ENCODE measurements around the gene GNAQ.
A peak's percentile ranks its signal among the peaks of the same experiment; 100 is the strongest.

GNAQ gene

DNA sequence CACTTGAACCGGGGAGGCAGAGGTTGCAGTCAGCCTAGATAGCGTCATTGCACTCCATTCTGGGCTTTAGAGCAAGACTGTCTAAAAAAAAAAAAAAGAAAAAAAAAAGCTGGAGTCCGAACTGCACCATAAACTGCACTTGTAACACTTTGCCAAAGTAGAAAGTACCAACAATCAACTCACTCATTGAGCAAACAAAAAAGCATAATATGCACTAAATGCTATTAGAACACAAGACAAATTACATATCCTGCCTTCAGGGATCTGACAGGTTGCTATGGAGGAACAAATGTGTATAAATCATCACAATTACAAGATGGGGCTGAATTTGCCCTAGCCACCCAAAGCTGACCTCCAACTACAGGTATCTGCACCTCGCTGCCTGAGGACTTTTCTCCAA lies 27.9 kb downstream of the GNAQ start:
- DNase-seq (ENCODE audit: low read depth), result no peak

DNA sequence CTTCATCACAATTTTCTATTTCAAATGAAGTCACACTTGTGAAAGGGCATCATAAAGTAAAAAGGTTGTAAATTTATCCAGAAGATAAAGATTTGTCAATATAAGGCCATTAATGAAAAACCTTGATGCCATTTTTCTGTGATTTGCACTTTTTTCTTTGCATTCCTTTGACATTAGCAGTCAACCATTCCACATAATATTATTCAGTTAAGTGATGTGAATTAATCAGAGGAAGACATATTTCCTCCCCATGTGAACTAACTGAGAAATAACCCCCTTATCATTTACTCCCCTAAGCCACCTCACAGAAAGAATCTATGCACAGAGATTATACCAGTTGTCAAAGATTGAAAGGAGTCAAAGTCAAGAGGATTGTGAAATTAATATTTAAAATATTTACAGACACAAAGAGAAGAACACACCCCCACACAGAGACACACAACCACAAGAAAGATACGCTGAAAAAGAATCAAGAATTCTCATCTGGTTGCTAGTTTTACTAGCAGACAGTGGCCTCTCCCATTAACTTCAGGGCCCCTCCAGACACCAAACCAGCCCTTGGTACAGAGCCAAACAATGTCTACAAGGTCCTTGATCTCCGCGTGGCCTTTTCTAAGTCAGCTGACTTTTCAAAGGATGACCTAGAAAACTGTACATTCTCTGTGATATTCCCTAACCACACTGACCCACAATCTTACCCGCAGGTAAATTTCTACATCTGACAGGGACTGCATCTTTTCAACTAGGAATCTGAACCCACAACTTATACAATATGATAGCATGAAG lies 29.5 kb downstream of the GNAQ start:
- DNase-seq (ENCODE audit: low read depth), result no peak

- DNase-seq (ENCODE audit: low read depth), result no peak
Measured at GRCh38 chr9:78000221-78000620, 31.4 kb downstream of the GNAQ start.

- DNase-seq (ENCODE audit: low read depth), result no peak
Measured at GRCh38 chr9:77999231-77999631, 32.4 kb downstream of the GNAQ start.

DNA sequence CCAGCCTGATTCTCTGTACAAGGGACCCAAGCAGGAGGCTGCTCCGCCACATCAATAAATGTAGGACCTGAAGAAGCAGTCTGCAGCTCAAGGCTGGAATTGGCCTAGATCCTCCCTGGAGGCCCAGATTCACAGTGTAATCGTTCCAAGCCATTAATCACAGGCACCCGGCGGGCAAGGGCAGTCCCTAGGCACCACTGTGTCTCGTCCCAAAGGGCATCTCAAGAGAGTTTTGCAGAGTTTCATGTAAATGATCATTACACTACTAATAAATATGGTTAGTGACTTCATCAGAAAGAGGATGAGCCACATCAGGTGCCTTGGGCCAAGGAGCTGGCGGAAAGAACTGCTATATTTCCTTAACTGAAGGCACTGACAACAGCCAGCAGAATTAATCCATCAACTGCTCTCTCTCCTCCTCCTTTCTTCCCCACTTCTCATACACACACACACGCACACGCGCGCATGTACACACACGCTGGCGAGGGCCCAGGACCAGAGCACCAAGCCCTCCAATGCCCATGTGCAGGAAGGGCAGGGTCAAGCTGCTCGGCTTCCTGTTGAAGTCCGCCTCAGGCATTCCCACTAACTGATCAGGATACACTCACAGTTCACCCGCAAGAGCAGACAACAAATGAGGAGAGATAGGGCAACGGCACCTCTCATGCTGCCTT lies 33.9 kb downstream of the GNAQ start:
- DNase-seq (ENCODE audit: low read depth), result no peak

- no peak for DNase-seq (ENCODE audit: low read depth)
Measured at GRCh38 chr9:77996696-77997095, 34.9 kb downstream of the GNAQ start.

- no peak for DNase-seq (ENCODE audit: low read depth)
Measured at GRCh38 chr9:77991191-77991590, 40.4 kb downstream of the GNAQ start.

GRCh38 chr9:77989909-77990308 lies 41.7 kb downstream of the GNAQ start:
- DNase-seq (ENCODE audit: low read depth), result no peak

DNA sequence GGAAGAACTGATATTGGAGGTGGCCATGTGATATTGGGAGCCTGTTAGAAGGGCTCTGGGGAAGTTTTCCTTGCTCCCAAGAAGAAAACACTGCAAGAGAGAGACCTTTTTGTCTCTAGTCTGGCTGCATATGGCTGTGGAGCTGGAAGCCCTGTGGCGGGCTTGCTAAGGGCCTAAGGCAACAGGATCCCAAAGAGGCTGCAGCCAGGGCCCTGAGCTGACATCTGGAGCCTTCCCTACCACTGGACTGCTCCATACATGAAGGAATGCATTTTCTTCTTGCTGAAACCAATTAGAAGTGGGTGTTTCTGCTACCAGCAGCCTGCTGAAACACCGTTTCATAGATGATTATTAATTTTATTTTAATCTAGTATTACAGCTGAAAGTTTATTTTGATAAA lies 42.2 kb downstream of the GNAQ start:
- DNase-seq (ENCODE audit: low read depth), result no peak

GRCh38 chr9:77988630-77989029 lies 43.0 kb downstream of the GNAQ start:
- no peak for DNase-seq (ENCODE audit: low read depth)

DNA sequence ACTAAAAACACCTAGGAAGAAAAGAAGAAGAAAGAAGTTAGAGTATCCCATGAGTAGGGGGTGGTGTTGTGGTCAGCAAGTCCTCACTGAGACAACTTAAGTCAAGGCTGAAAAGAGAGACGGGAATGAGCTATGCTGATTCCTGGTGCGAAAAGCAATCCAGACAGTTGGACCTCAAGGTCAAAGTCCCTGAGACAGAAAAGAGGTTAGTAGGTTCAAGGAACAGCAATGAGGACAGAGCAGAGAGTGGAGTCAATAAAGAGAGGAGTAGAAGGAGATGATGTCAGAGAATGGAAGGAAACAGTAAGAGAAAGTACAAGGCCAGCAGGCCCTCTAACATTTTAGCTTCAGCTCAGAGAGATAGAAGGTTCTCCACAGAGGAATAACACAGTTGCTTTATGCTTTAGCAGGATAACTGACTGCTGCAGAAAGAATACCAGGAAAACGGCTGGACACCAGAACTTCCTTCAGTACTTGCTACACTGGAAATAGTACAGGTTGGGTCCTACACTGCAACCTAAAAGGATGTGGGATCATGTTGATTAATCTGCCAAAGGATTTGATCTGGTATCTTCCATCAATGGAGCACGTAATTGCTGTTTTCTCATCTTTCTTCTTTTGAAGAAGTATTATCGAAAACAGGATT lies 43.6 kb downstream of the GNAQ start:
- no peak for DNase-seq (ENCODE audit: low read depth)

GRCh38 chr9:77987081-77987656 lies 44.4 kb downstream of the GNAQ start:
- no peak for DNase-seq (ENCODE audit: low read depth)

GRCh38 chr9:77985996-77986395 lies 45.6 kb downstream of the GNAQ start:
- no peak for DNase-seq (ENCODE audit: low read depth)

DNA sequence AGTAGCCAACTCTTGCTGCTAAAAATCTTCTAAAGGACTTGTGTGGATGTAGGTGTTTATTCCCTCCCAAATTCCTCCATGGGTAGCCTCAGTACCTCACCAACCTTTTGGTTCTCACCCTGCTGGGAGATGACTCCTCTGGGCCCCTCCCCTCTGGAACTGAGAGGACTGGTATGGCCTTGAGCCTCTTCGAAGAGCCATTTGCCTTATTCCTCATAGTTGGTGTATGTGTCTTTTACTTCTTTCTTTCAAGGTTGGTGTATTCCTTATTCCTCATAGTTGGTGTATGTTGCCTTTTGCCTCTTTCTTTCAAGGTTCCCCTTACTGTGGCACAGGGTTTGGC lies 48.3 kb downstream of the GNAQ start:
- DNase-seq (ENCODE audit: low read depth), result no peak

DNA sequence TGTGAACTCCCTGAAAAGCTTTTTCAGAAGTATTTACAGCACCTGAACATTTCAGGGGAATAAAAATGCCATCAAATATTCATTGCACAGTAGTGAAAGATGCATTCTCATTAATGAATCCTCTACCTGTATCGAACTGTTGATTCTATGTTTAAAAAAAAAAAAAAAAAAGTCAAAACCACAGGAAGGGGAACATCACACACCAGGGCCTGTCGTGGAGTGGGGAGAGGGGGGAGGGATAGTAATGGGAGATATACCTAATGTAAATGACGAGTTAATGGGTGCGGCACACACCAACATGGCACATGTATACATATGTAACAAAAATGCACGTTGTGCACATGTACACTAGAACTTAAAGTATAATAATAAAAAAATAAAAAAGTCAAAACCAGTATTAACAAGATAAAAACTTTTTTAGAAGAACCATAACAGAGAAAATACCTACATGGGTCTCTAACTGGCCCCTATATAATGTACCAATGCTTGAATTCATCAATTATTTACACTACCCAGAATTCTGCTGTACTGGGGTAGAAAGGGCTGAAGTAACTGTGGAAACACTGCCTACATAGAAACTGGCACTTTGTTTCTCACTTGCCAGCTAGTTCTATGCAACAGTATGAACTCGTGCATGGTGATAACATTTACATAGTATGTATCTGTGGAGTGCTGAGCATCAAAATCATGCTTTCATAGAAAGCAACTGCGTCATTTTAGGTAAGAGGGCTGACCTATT lies 48.9 kb downstream of the GNAQ start:
- no peak for DNase-seq (ENCODE audit: low read depth)

DNA sequence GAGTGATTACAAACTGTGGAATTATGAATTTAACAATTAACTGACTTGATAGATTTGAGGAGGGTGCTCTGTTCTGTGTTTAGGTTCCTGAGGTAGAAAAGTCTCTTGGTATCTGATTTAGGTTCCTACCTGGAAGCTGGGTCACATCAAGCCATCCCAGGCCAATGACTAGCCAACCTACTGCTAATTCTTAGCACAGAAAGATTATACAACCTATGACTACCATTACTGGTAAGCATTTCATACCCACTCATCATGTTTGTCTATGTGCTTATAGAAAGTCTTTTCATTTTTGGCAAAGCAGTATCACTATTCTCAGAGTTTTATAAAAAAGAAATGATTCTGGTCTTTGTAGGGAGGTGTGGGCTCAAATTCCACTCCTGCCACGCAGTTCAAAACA lies 49.7 kb downstream of the GNAQ start:
- DNase-seq (ENCODE audit: low read depth), result no peak

DNA sequence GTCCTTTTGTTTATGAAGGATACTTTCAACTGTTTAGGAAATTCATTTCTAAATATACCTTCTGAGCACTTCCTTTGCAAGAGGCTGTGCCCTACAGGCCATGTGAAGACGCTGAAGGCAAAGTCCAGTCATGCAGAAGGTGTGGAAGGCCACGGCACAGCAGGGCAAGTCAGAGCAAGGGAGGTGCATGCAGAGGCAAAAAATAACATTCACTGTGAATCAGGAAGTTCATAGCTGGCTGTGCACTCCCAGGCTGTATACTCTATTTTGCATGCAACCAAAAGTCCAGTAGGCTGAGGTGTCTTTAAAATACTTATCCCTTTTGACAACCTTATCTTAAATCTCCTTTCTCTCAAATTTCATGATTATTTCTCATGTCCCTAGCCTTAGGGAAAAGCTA lies 50.3 kb downstream of the GNAQ start:
- DNase-seq (ENCODE audit: low read depth), result no peak

- no peak for DNase-seq (ENCODE audit: low read depth)
Measured at GRCh38 chr9:77980622-77981021, 51.0 kb downstream of the GNAQ start.

DNA sequence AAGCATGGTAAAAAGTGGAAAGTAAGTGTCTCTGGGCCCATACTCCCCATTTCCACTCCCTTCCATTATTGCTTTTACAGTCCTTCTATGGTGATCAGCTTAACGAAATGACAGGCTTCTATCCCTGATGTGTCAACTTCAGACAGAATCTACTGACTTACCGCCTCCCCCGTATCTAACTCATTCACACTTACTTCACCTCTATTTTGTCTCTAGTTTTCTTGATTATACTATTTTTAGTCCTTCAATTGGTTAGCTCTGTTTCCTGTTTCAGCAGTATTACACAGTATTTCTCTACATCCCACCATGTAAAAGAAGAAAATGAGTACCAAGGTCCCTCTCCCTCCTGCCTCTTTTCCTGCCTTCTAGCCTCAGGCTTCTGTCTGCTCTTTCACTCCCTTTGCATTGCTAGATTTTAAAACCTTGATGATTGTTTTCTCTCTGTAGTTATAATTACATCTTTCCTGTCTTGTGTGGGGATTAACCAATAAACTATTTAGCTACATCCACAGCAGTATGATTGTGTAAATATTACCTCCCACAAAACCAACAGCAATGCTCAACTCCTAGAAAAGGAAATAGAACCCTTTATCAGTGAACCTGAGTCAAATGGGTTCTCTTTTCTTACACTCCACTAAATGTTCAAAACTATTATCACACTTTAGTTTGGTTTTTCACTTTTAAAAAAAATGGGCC lies 53.4 kb downstream of the GNAQ start:
- no peak for DNase-seq (ENCODE audit: low read depth)

- peak; percentile 7 for DNase-seq (ENCODE audit: low read depth)
Measured at GRCh38 chr9:77977210-77977611, 54.4 kb downstream of the GNAQ start.

DNA sequence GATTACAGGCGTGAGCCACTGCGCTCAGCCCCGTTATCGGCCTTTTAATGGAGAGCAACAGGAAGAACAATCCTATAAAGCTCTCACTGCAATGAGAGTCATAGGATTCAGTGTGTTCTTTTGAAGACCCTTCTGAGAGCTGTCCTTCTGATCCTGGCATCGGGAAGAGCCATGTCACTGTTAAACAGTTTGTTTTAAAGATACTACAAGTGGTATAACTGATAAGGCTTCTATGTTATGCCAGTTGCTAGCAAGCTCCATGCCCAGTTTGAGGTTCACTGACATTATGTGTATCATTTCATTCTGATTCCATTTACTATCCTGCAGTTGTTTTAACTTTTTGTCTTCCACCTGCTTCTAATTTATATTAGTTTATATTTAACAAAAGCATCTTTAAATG lies 55.8 kb downstream of the GNAQ start:
- DNase-seq (ENCODE audit: low read depth), result no peak

- no peak for DNase-seq (ENCODE audit: low read depth)
Measured at GRCh38 chr9:77975036-77975435, 56.6 kb downstream of the GNAQ start.

Measured in stimulated activated CD8-positive, alpha-beta memory T cell treated with anti-CD3 and anti-CD28 coated beads, Interleukin-4, amount 100 ng/mL, for 24 hours (primary cell).